Lung (tissue), 12 donors: ENCODE results near the gene ELOVL6. TPM values are rescaled to one million over a fixed set of nuclear protein-coding genes. Genes with fewer than 3 reads are reported as not detected.

Experiments
- ATAC-seq: fragments of 200-7000 bp; cut with Tn5 transposase; one replicate; pipeline ENCODE4 v1.9.1; 2020; ENCODE audit warnings: moderate number of reproducible peaks; ENCODE audit not compliant: insufficient read depth, low FRiP score
- DNase-seq, 3 donors: peaks; one replicate each; pipeline ENCODE4 v3.0.0-alpha.2; 2013 to 2017
- H3K27ac ChIP-seq, 2 donors: one replicate each; pipeline ENCODE4 v1.5.1; 2013; ENCODE audit warnings: mild to moderate bottlenecking in 2 of 2, moderate library complexity in 2 of 2, control low read depth in 1 of 2, inconsistent platforms in 1 of 2, low read depth in 1 of 2, low read length in 1 of 2
- H3K27me3 ChIP-seq, 3 donors: one replicate each; pipeline ENCODE4 v1.5.1; 2013; ENCODE audit warnings: low read length in 2 of 3; ENCODE audit not compliant: control insufficient read depth in 3 of 3, insufficient read depth in 3 of 3
- H3K36me3 ChIP-seq, 4 donors: one replicate each; pipeline ENCODE4 v1.5.1; 2013; ENCODE audit warnings: low read length in 4 of 4, mild to moderate bottlenecking in 1 of 4, moderate library complexity in 1 of 4; ENCODE audit not compliant: control insufficient read depth in 4 of 4, insufficient read depth in 4 of 4
- H3K4me1 ChIP-seq, 5 donors: one replicate each; pipeline ENCODE4 v1.5.1; 2013; ENCODE audit warnings: low read length in 5 of 5, mild to moderate bottlenecking in 2 of 5, moderate library complexity in 1 of 5; ENCODE audit not compliant: control insufficient read depth in 5 of 5, insufficient read depth in 5 of 5
- H3K4me3 ChIP-seq: one replicate; pipeline ENCODE4 v1.5.1; 2013; ENCODE audit warnings: mild to moderate bottlenecking, control low read depth, moderate library complexity
- H3K9ac ChIP-seq, 2 donors: one replicate each; pipeline ENCODE4 v1.5.1; 2013; ENCODE audit warnings: low read length in 2 of 2, control low read depth in 1 of 2; ENCODE audit not compliant: insufficient read depth in 1 of 2
- H3K9me3 ChIP-seq, 4 donors: one replicate each; pipeline ENCODE4 v1.5.1; 2013; ENCODE audit warnings: low read length in 3 of 4, mild to moderate bottlenecking in 1 of 4, moderate library complexity in 1 of 4; ENCODE audit not compliant: control insufficient read depth in 4 of 4, insufficient read depth in 3 of 4
- WGBS, 2 donors: extraction: QIAGEN DNeasy Blood & Tissue Kit; methylation state at CpG; one replicate each; pipeline ENCODE4 v1.1.7; 2013; 5-methylcytosine and 5-hydroxymethylcytosine counted together
- polyA plus RNA-seq, 2 donors: library from polyadenylated mRNA; stranded (reverse); fragments of 200-250 nt; gene quantifications; one replicate each; pipeline ENCODE4 v1.2.1, GENCODE V29; 2013
- total RNA-seq, 2 donors: library from RNA; depleted of rRNA in 1 of 2; stranded (reverse); fragments of >200 nt in 1 of 2; gene quantifications; one replicate each; pipeline ENCODE4 v1.2.1, GENCODE V29; 2014 to 2021
- TF ChIP-seq, protein P1 (sequence below): IDR thresholded peaks from 2 replicates; pipeline ENCODE4 v1.5.1; 2012; ENCODE audit warnings: mild to moderate bottlenecking; ENCODE audit errors: control extremely low read depth, extremely low read depth
- donor health status: control.
- donor health status: control.
- donor health status: Bipolar disorder and iron deficiency.
- donor health status: healthy.
- donor health status: DM: yes; HTN: yes; CAD: no.

The ELOVL6 gene
- total and polyA plus RNA-seq, 4 donors = 5.5 to 21.1 (median 12.7) TPM

DNA sequence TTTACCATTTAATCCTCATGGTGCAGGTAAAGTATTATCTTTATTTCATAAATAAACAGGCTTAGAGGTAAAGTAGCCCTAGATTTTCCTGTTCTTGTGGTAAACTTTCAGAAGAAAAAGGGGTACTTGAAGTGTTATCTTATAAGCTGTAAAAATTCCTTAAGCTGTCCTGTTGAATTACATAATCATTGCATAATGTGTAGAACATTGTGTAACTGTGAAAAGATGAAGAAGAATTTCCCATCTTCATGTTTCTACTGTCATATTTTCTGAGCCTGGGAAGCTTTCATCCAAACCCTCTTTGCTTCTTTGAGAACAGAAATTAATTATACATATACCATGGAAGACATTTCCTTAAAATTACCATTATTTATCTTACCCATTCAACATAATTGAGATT is 90.5 kb downstream of the ELOVL6 start:
- Histone ChIP-seq H3K9me3 (no peaks in the 10 kb centered on the region), H3K4me3 (no peak overlapping the region), H3K4me1 (peaks cover 0 to 9% (median 0%) of the 10 kb centered on the region in 5 donors), H3K36me3 (no peaks in the 10 kb centered on the region), H3K27me3 (no peaks in the 10 kb centered on the region), H3K9ac (no peak overlapping the region), H3K27ac (no peak overlapping the region)
- no peak for ATAC-seq
- TF ChIP-seq, protein P1, sequence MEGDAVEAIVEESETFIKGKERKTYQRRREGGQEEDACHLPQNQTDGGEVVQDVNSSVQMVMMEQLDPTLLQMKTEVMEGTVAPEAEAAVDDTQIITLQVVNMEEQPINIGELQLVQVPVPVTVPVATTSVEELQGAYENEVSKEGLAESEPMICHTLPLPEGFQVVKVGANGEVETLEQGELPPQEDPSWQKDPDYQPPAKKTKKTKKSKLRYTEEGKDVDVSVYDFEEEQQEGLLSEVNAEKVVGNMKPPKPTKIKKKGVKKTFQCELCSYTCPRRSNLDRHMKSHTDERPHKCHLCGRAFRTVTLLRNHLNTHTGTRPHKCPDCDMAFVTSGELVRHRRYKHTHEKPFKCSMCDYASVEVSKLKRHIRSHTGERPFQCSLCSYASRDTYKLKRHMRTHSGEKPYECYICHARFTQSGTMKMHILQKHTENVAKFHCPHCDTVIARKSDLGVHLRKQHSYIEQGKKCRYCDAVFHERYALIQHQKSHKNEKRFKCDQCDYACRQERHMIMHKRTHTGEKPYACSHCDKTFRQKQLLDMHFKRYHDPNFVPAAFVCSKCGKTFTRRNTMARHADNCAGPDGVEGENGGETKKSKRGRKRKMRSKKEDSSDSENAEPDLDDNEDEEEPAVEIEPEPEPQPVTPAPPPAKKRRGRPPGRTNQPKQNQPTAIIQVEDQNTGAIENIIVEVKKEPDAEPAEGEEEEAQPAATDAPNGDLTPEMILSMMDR = no peak
- no peak for DNase-seq

DNA sequence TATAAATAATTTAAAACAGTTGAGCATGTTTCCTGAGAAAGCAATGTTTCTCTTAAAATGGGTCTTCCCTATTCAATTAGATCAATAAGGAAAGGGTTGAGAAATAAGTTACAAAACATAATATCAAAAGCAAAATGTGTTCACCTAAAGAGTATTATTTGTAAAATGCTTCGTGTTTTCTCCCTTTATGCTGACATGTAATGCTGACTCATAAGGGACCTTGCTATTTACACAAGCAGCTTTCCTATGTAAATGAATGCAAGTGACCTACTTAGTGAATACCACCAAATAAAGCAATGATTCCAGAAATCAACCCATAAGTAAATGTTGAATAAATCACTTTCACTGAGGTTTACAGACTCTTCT is 91.5 kb downstream of the ELOVL6 start:
- ATAC-seq (no peak), DNase-seq (no peak)
- Histone ChIP-seq H3K4me3 (no peak overlapping the region), H3K9ac (no peak overlapping the region), H3K4me1 (peaks cover 0 to 9% (median 0%) of the 10 kb centered on the region in 5 donors), H3K9me3 (no peaks in the 10 kb centered on the region), H3K27ac (no peak overlapping the region), H3K27me3 (no peaks in the 10 kb centered on the region), H3K36me3 (no peaks in the 10 kb centered on the region)
- TF ChIP-seq, protein P1 = no peak
- WGBS, 2 donors = 34 to 39% methylated on average over 1 of the region's 1 CpG

DNA sequence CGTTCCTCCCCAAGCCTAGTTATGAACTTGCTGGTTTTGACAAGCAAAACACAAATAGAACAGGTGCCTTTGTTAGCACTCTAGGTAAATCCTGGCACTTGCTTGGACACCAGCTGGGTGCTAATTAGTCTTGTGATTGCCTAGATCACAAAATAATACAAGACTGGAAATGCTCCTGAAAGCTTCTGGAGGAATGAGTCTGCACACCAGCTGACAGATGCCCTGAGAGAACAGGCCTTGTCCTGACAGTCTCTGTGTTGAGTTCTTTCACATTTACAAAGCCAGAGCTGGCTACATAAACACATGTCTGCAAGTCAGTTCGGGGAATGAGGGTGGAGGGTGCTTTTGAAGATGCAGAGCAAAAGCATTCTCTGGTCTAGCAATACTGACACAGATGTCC is 93.8 kb downstream of the ELOVL6 start:
- H3K9me3 ChIP-seq = no peaks in the 10 kb centered on the region
- H3K4me3 ChIP-seq = no peak overlapping the region
- TF ChIP-seq, protein P1 = no peak
- no peak for ATAC-seq
- peaks cover 0 to 9% (median 0%) of the 10 kb centered on the region in 5 donors for H3K4me1 ChIP-seq
- no peaks in the 10 kb centered on the region for H3K36me3 ChIP-seq
- no peaks in the 10 kb centered on the region for H3K27me3 ChIP-seq
- 89 to 96% methylated on average over 2 of the region's 2 CpGs for WGBS, 2 donors
- H3K27ac ChIP-seq = no peak overlapping the region
- no peak overlapping the region for H3K9ac ChIP-seq
- DNase-seq = no peak

DNA sequence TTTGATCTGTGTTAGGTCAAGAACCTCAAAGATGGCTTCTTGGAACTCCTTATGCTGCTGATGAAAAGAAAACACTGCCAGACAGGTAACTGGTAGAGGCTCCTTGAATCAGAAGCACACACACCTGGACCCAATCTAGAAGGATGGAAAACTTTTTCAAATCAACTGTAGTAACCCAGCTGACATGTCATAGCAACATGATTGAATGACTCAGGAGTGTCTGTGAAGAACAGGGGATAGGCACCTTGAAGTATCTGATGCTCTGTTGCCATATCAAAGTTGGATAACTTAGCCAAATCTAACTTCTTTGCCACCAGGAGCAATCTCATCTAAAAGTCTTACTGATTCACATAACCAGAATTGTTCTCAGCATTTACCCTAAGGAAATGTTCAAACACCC is 98.8 kb downstream of the ELOVL6 start:
- Histone ChIP-seq H3K27ac (no peak overlapping the region), H3K9ac (no peak overlapping the region), H3K4me3 (no peak overlapping the region), H3K4me1 (peaks cover 0 to 6% (median 0%) of the 10 kb centered on the region in 5 donors), H3K27me3 (no peaks in the 10 kb centered on the region), H3K36me3 (no peaks in the 10 kb centered on the region), H3K9me3 (no peaks in the 10 kb centered on the region)
- TF ChIP-seq, protein P1 = no peak
- DNase-seq (no peak), ATAC-seq (no peak)
